Transverse colon (tissue), 4 donors: Measurements from ENCODE around the gene DOCK1. TPM values are rescaled to one million over a fixed set of nuclear protein-coding genes. Genes with fewer than 3 reads are reported as not detected.

Source experiments
- DNase-seq: peaks from one replicate; pipeline ENCODE4 v3.0.0-alpha.2; 2019
- H3K27ac ChIP-seq, 4 donors: fragments of 200-600 bp; sonication (generic); 2 replicates each; pipeline ENCODE4 v1.5.1; 2016 to 2018; ENCODE audit warnings: inconsistent platforms in 4 of 4
- H3K27me3 ChIP-seq: fragments of 200-600 bp; sonication (generic); 2 replicates; pipeline ENCODE4 v1.5.1; 2017; ENCODE audit warnings: inconsistent platforms
- H3K36me3 ChIP-seq, 4 donors: fragments of 200-600 bp; sonication (generic); 2 replicates each; pipeline ENCODE4 v1.5.1; 2017 to 2019; ENCODE audit warnings: inconsistent platforms in 4 of 4
- H3K4me1 ChIP-seq, 4 donors: fragments of 200-600 bp; sonication (generic); 2 replicates each; pipeline ENCODE4 v1.5.1; 2017 to 2020; ENCODE audit warnings: inconsistent platforms in 4 of 4
- H3K4me3 ChIP-seq, 4 donors: fragments of 200-600 bp; sonication (generic); 1 replicate in 1 of 4; 2 replicates in 3 of 4; pipeline versions ENCODE4 v1.5.1 to v1.6.1; 2017 to 2019; ENCODE audit warnings: inconsistent platforms in 4 of 4
- H3K9me3 ChIP-seq, 2 donors: fragments of 200-600 bp; sonication (generic); 2 replicates each; pipeline ENCODE4 v1.5.1; 2017 to 2019; ENCODE audit warnings: inconsistent platforms in 2 of 2
- CTCF ChIP-seq, 5 experiments: fragments of 200-600 bp in 3 of 5; fragments of 450-650 bp in 2 of 5; sonication (generic) in 3 of 5; IDR thresholded peaks; 1 replicate in 2 of 5; 2 replicates in 3 of 5; pipeline ENCODE4 v1.5.1; 2016 to 2017; ENCODE audit warnings: antibody characterized with exemption in 5 of 5, inconsistent platforms in 3 of 5, mild to moderate bottlenecking in 2 of 5, moderate library complexity in 1 of 5
- EP300 ChIP-seq: sonication (generic); formaldehyde crosslinking; IDR thresholded peaks from one replicate; pipeline ENCODE4 v1.6.1; 2017; ENCODE audit warnings: antibody characterized with exemption, low read depth
- POLR2A ChIP-seq: fragments of 450-650 bp; IDR thresholded peaks from one replicate; pipeline ENCODE4 v1.6.1; 2016; ENCODE audit warnings: antibody characterized with exemption, mild to moderate bottlenecking, moderate library complexity
- POLR2AphosphoS5 ChIP-seq, 3 donors: sonication (generic); formaldehyde crosslinking; IDR thresholded peaks; one replicate each; pipeline ENCODE4 v1.6.1; 2016; ENCODE audit warnings: antibody characterized with exemption in 3 of 3
- WGBS, 2 donors: methylation state at CpG; one replicate each; pipeline ENCODE4 v1.1.5; 2018; ENCODE audit warnings: low coverage in 1 of 2; 5-methylcytosine and 5-hydroxymethylcytosine counted together
- in situ Hi-C, 4 donors: fragments of 200-750 bp; cut with MboI; loops; one replicate each; pipeline versions ENCODE4 v1.15.0 to v1.15.1; 2017; ENCODE audit warnings: low sequenced_read_pairs in 3 of 4, low pct_ligation_motif_present in 1 of 4, low pct_unique_long_range_greater_than_20kb in 1 of 4
- intact Hi-C: fragments of 100-400 bp; cut with DNase I; formaldehyde crosslinking; loops from one replicate; pipeline ENCODE4 v1.15.1; 2023; ENCODE audit warnings: low total_unique reads
- total RNA-seq, 4 donors: library from RNA; depleted of rRNA; stranded (reverse); fragments of >200 nt; gene quantifications; one replicate each; pipeline ENCODE4 v1.1.0, GENCODE V29; 2016

The DOCK1 gene
- total RNA-seq, 4 donors from 2014 or later, result 75.1 to 200 (median 92.5) TPM

DNA sequence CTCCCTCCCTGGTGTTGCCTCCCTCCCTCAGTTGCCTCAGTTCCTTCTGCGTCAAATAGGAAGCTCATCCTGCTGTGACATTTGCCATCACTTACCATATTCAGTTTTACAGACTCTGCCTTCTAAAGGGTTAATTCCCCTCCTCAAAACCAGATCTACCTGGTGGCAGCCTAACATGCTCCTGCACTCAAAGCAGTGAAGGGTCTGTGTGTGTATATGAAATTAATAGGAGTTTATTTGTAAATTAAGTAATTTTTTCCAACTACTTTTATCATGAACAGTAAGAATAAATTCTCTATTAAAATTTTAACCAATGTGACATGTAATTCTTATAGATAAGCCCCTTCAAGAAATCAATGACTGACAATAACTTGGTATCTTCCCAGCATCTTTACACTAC is 449.8 kb downstream of the DOCK1 start:
- in situ Hi-C loops, result no loop called here
- Histone ChIP-seq H3K4me3 (no peak overlapping the region), H3K4me1 (no peaks in the 10 kb centered on the region), H3K9me3 (no peaks in the 10 kb centered on the region), H3K36me3 (no peaks in the 10 kb centered on the region), H3K27me3 (no peaks in the 10 kb centered on the region), H3K27ac (no peak overlapping the region)
- WGBS, 2 donors, result 80 to 91% methylated on average over 1 of the region's 1 CpG
- DNase-seq, result no peak
- intact Hi-C loops, result no loop called here
- TF ChIP-seq POLR2AphosphoS5 (IDR thresholded peaks at IDR 0.05) (no peak), CTCF (IDR thresholded peaks at IDR 0.05) (no peak), POLR2A (no peak), EP300 (no peak)

DNA sequence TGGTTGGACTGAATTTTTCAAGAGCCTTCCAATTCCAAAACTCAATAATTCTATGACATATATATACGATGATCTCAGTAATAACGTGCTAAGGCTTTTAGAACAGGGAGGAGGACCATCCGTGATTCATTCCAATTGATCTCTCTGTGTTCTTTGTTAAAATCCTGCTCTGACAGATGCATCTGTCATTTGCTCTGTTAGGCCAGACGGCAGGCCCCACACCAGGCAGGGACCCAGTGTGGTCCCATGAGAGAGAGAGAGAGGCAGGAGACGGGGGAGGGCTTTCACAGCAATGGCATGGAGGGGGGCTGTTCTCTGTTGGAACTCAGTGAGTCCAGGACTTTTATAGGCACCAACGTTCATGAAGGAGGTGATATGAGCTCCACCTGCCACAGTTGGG is 451.1 kb downstream of the DOCK1 start:
- Histone ChIP-seq H3K27me3 (no peaks in the 10 kb centered on the region), H3K27ac (no peak overlapping the region), H3K9me3 (no peaks in the 10 kb centered on the region), H3K4me1 (no peaks in the 10 kb centered on the region), H3K4me3 (no peak overlapping the region), H3K36me3 (no peaks in the 10 kb centered on the region)
- 82 to 95% methylated on average over 3 to 6 of the region's 6 CpGs for WGBS, 2 donors
- intact Hi-C loops (no loop called here), in situ Hi-C loops (no loop called here)
- DNase-seq, result no peak
- TF ChIP-seq EP300, result no peak
- TF ChIP-seq POLR2A, result no peak
- no peak for TF ChIP-seq CTCF (IDR thresholded peaks at IDR 0.05)
- no peak for TF ChIP-seq POLR2AphosphoS5 (IDR thresholded peaks at IDR 0.05)

GRCh38 chr10:127357265-127357664 is 452.0 kb downstream of the DOCK1 start:
- Histone ChIP-seq H3K27ac (no peak overlapping the region), H3K4me1 (no peaks in the 10 kb centered on the region), H3K9me3 (no peaks in the 10 kb centered on the region), H3K36me3 (peaks cover 0 to 5% (median 0%) of the 10 kb centered on the region in 4 donors), H3K4me3 (no peak overlapping the region), H3K27me3 (no peaks in the 10 kb centered on the region)
- in situ Hi-C loops (no loop called here), intact Hi-C loops (no loop called here)
- no peak for DNase-seq
- 90 to 92% methylated on average over 6 of the region's 6 CpGs for WGBS, 2 donors
- TF ChIP-seq POLR2A (no peak), EP300 (no peak), CTCF (IDR thresholded peaks at IDR 0.05) (no peak)

- intact Hi-C loops, result no loop called here
- Histone ChIP-seq H3K27ac (no peak overlapping the region), H3K9me3 (no peaks in the 10 kb centered on the region), H3K27me3 (no peaks in the 10 kb centered on the region), H3K4me3 (no peak overlapping the region), H3K36me3 (peaks cover 0 to 8% (median 0%) of the 10 kb centered on the region in 4 donors), H3K4me1 (no peaks in the 10 kb centered on the region)
- 77 to 83% methylated on average over 7 to 9 of the region's 9 CpGs for WGBS, 2 donors
- no peak for DNase-seq
- in situ Hi-C loops, result no loop called here
- TF ChIP-seq POLR2AphosphoS5 (IDR thresholded peaks at IDR 0.05), result no peak
- no peak for TF ChIP-seq POLR2A
- TF ChIP-seq EP300, result no peak
- TF ChIP-seq CTCF (IDR thresholded peaks at IDR 0.05), result no peak
These were observed 453.1 kb downstream of the DOCK1 start for GRCh38 chr10:127358337-127358736.
